ENCODE results near the gene SOX13.

SOX13 gene

DNA sequence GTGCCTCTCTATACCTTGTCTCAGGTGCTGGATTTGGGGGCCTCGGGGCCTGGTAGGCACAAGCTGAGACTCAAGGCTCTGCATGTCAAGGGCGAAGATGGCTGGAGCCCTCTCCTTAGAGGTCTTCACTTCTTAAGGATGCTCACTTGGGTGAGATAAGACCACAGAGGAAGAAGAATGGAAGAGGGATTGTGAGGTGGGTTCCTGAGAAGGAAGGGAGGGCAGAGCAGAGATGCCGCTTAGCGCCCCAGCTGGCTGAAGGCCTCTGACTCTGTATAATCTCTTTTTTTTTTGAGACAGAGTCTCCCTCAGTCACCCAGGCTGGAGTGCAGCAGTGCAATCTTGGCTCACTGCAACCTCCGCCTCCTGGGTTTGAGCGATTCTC, 32.2 kb downstream of the SOX13 start:
- no peak overlapping the region for H3K27ac ChIP-seq (ENCODE audit: low read depth, low read length)
- TF ChIP-seq CTCF (IDR thresholded peaks at IDR 0.05; ENCODE audit: low read depth, low read length, poor library complexity, severe bottlenecking) (no peak), EZH2phosphoT487 (IDR thresholded peaks at IDR 0.05; ENCODE audit: borderline replicate concordance, low read length) (no peak)
- no peaks in the 10 kb centered on the region for H3K9me3 ChIP-seq (ENCODE audit: control insufficient read depth, insufficient read depth, low read length)
- no peaks in the 10 kb centered on the region for H3K9me2 ChIP-seq (replicated peaks; ENCODE audit: control insufficient read depth, low read length)
- H3K36me3 ChIP-seq (ENCODE audit: control insufficient read depth, low read length), result no peaks in the 10 kb centered on the region
- peaks cover 8% of the 10 kb centered on the region; the same call in 1 of the 2 replicates for H3K27me3 ChIP-seq (ENCODE audit: control insufficient read depth, low read length)
- H3F3A ChIP-seq (ENCODE audit: control insufficient read depth, insufficient read depth), result no peaks in the 10 kb centered on the region
- no peak overlapping the region for H3K4me2 ChIP-seq (ENCODE audit: low read length)
- H3K4me3 ChIP-seq (ENCODE audit: low read length), result no peak overlapping the region
- no peaks in the 10 kb centered on the region for H3K79me2 ChIP-seq (ENCODE audit: control insufficient read depth, low read length)
- no peaks in the 10 kb centered on the region for H4K20me1 ChIP-seq (ENCODE audit: control insufficient read depth, insufficient read depth, low read depth, low read length)
- no peaks in the 10 kb centered on the region for H3K4me1 ChIP-seq (ENCODE audit: control insufficient read depth, low read length)

DNA sequence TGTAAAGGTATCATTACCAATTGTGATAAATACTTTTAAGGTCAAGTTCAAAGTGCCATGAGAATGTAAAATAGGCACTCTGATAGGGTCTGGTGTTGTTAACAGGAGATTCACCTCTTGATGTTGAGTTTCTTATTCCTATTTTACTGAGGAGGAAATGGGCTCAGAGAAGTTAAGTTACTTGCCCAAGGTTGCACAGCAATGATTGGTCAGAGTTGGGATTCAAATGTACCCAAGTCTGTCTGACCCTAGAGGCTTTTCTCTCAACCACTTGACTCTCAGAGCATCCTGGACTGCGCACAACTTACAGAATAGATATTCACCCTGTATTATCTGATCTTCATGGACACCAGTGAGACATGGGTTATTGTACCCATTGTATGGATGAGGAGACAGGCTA, 33.9 kb downstream of the SOX13 start:
- Histone ChIP-seq H3K9me2 (replicated peaks; ENCODE audit: control insufficient read depth, low read length) (no peaks in the 10 kb centered on the region), H3K27me3 (ENCODE audit: control insufficient read depth, low read length) (peaks cover 8% of the 10 kb centered on the region; the same call in 1 of the 2 replicates), H3K4me3 (ENCODE audit: low read length) (no peak overlapping the region), H3K4me1 (ENCODE audit: control insufficient read depth, low read length) (no peaks in the 10 kb centered on the region), H4K20me1 (ENCODE audit: control insufficient read depth, insufficient read depth, low read depth, low read length) (no peaks in the 10 kb centered on the region), H3F3A (ENCODE audit: control insufficient read depth, insufficient read depth) (no peaks in the 10 kb centered on the region), H3K9me3 (ENCODE audit: control insufficient read depth, insufficient read depth, low read length) (no peaks in the 10 kb centered on the region), H3K36me3 (ENCODE audit: control insufficient read depth, low read length) (no peaks in the 10 kb centered on the region), H3K4me2 (ENCODE audit: low read length) (no peak overlapping the region), H3K79me2 (ENCODE audit: control insufficient read depth, low read length) (no peaks in the 10 kb centered on the region), H3K27ac (ENCODE audit: low read depth, low read length) (no peak overlapping the region)
- TF ChIP-seq EZH2phosphoT487 (IDR thresholded peaks at IDR 0.05; ENCODE audit: borderline replicate concordance, low read length) (no peak), CTCF (IDR thresholded peaks at IDR 0.05; ENCODE audit: low read depth, low read length, poor library complexity, severe bottlenecking) (no peak)

- Histone ChIP-seq H3K9me3 (ENCODE audit: control insufficient read depth, insufficient read depth, low read length) (no peaks in the 10 kb centered on the region), H3F3A (ENCODE audit: control insufficient read depth, insufficient read depth) (no peaks in the 10 kb centered on the region), H4K20me1 (ENCODE audit: control insufficient read depth, insufficient read depth, low read depth, low read length) (no peaks in the 10 kb centered on the region), H3K4me1 (ENCODE audit: control insufficient read depth, low read length) (no peaks in the 10 kb centered on the region), H3K4me2 (ENCODE audit: low read length) (no peak overlapping the region), H3K36me3 (ENCODE audit: control insufficient read depth, low read length) (no peaks in the 10 kb centered on the region), H3K9me2 (replicated peaks; ENCODE audit: control insufficient read depth, low read length) (no peaks in the 10 kb centered on the region), H3K4me3 (ENCODE audit: low read length) (no peak overlapping the region), H3K79me2 (ENCODE audit: control insufficient read depth, low read length) (no peaks in the 10 kb centered on the region), H3K27me3 (ENCODE audit: control insufficient read depth, low read length) (peaks cover 3% of the 10 kb centered on the region; the same call in 1 of the 2 replicates), H3K27ac (ENCODE audit: low read depth, low read length) (no peak overlapping the region)
- no peak for TF ChIP-seq EZH2phosphoT487 (IDR thresholded peaks at IDR 0.05; ENCODE audit: borderline replicate concordance, low read length)
- TF ChIP-seq CTCF (IDR thresholded peaks at IDR 0.05; ENCODE audit: low read depth, low read length, poor library complexity, severe bottlenecking), result no peak
Observed at GRCh38 chr1:204107892-204108291, 35.0 kb downstream of the SOX13 start.

Data from DOHH2 (cell line).